Subcutaneous adipose tissue (tissue), 4 donors: ENCODE measurements around the gene LMTK2. TPM values are rescaled to one million over a fixed set of nuclear protein-coding genes. Genes with fewer than 3 reads are reported as not detected.

Experiments used
- total RNA-seq, 4 donors: library from RNA; depleted of rRNA; stranded (reverse); fragments of >200 nt; gene quantifications; one replicate each; pipeline ENCODE4 v1.1.0, GENCODE V29; 2016
- TF ChIP-seq, protein P1 (sequence below): fragments of 450-650 bp; IDR thresholded peaks from one replicate; pipeline ENCODE4 v1.5.1; 2016; ENCODE audit warnings: low read depth, mild to moderate bottlenecking, control low read depth, antibody characterized with exemption, moderate library complexity

LMTK2 gene
- total RNA-seq, 4 donors from 2014 or later, result 7.3 to 15.4 (median 8.6) TPM

DNA sequence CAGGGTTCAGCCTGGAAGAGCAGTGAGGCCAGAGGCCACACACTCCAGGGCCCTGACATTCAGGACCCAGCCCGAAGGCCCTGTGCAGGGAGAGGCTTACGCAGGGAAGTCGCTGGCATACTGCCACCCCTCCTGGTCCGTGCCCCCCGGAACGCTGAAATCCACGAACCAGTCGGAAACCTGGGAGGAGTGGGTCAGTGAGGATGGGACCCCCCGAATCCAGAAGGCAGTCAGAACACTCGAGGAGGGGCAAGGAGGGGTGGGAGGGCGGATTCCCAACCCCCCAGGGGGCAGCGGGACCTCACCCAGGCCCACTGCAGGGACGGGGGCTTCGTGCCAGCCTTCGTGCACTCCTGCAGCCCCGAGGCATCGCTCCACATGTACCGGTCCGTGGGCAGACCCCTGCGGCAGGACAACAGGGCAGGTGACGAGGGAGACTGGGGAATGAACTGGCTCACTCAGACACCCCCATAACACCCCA is 118.1 kb downstream of the LMTK2 start:
- TF ChIP-seq, protein P1, sequence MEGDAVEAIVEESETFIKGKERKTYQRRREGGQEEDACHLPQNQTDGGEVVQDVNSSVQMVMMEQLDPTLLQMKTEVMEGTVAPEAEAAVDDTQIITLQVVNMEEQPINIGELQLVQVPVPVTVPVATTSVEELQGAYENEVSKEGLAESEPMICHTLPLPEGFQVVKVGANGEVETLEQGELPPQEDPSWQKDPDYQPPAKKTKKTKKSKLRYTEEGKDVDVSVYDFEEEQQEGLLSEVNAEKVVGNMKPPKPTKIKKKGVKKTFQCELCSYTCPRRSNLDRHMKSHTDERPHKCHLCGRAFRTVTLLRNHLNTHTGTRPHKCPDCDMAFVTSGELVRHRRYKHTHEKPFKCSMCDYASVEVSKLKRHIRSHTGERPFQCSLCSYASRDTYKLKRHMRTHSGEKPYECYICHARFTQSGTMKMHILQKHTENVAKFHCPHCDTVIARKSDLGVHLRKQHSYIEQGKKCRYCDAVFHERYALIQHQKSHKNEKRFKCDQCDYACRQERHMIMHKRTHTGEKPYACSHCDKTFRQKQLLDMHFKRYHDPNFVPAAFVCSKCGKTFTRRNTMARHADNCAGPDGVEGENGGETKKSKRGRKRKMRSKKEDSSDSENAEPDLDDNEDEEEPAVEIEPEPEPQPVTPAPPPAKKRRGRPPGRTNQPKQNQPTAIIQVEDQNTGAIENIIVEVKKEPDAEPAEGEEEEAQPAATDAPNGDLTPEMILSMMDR, result no peak

DNA sequence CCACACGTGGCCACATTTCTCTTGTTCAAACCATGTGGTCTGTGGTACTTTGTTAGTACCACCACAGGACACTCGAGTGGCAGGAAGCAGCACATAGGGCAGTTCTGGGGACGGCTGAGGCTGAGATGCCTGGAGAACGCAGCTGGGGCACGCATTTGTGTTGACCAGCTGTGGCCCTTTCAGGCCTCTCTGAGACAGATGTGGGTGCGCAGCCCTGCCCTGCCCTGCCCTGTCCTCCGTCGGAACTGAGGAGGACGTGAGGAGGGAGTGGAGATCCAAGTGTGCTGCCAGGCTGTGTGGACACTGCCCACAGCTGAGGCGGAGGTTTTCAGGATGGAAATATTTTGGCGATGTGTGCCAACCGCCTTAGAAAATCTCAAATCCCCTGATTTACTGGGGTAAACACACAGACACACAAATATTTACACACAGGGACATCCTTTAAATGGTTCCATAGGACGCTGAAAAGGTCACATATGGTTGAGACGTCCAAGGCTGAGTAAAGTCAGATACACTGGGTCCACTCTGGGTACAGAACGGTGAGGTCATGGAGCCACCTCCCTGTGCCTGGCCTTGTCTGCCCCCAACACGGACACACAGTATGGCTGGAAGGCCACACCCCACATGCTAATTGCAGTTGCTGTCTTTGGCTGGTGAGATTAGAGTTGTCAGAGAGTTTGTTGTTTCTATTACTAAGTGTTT is 119.4 kb downstream of the LMTK2 start:
- TF ChIP-seq, protein P1, result no peak

DNA sequence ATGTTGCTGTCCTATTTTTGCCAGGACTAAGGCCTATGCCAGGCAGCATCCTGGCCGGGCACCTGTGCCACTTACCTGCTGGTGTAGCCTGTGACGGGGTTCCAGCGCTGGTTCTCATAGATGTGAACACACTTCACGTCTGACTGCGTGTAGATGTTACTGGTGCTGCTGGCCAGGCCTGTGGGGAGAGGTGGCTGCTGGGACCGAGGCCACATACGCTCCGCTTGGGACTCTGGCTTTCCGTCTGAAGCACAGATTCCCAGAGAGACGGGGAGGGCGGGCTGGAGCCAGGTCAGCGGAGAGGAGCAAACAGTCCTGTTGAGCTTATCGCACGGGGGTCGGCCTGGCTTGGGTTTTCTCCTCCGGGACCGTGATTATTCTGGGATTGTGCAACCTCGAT is 121.3 kb downstream of the LMTK2 start:
- TF ChIP-seq, protein P1, result no peak

DNA sequence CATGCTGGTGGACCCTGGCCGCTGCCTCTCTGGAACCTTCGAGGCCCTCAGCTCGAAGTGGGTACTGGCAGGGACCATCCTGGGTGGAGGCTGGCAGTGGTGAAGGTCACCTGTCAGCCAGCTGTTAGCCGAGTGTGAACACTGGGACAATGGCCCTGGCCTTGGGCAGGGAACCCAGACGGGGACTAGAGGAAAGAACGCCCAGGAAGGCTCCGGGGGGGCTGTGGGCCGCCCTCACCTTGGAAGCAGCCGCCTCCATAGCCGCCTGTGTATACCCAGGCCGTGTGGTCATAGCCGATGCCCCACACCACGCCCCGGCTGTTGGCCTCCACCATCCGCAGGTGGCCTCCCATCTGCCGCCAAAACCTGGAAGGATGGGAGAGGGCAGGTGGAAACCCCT is 122.1 kb downstream of the LMTK2 start:
- TF ChIP-seq, protein P1, result no peak

DNA sequence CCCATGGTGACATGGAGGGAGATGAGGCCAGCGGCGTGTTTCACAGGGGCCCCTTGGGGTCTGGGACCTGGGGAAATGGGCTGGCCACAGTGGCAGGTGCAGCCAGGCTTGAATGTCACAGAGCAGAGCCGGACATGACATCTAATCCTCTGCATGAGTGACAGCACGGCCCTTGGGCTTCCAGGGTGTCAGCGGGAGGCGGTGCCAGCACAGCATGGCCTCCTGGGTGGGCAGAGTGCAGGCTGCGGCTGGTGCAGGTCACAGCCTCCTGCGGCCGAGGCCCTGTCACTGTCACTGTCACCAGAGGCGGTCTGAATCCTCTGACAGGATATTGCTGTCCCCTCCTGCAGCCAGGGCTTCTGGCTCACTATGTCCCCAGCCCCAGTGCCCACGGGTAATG is 122.8 kb downstream of the LMTK2 start:
- TF ChIP-seq, protein P1, result no peak

DNA sequence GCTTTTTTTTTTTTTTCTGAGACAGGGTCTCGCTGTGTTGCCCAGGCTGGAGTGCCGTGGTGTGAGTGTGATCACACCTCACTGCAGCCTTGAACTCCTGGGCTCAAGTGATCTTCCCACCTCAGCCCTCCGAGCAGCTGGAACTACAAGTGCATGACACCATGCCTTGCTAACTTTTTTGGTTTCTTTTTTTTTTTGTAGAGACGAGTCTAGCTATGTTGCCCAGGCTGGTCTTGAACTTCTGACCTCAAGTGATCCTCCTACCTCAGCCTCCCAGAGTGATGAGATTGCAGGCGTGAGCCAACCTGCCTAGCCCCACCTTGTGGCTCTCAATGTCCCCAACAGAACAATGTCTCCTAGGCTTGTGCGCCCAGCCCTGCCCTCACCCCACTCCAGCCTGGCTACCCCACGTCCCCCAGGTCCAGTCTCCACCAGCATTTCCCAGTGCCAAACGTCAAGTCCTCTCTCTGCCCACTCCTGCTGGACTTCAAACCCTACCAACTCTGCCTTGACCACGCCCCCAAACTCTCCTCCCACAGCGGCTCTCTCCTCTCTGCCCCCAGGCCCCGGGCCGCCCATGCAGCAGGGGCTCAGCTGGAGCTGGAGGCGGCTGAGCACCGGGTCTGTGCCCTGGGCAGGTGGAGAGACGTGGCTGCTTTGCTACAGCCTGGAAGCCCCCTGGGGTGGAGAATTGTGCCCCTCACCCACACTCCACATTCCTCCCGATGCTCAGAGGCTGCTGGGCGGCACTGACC is 123.5 kb downstream of the LMTK2 start:
- TF ChIP-seq, protein P1, result no peak

DNA sequence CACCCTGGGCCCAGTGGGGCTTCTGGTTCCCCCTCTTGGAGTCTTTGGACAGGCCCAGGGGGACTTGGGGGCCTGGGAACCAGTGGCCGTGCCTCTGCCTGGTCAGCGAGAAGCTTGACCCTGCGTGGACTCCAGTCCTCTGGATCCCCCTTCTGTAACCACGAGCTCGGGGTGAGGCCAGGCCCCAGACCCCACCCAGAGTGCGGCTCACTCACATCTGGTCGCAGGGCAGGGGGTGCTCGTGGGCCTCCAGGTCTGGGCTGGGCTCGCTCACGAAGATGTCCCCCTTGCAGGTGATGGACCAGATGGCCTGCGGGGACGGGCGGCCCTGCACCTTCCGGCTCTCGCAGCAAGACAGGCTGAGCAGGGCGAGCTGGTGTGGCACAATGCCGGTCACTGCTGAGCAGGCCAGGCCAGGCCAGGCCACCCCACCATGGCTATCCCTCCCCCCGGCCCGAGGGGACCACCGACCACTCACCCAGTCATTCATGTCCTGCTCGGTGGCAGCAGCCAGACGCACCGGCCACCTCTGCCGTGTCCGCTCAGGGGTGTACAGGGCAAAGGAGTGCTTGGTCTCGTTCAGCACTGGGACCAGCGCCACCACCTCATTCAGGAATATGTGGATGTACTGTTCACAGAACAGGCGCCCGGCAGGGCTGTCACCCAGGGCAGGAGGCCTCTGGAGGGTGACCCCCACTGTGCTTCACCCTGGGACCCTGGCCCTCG is 124.2 kb downstream of the LMTK2 start:
- TF ChIP-seq, protein P1, result no peak
